ENCODE data around the gene PDRG1.
"Not testable (repeated sequence)": the region's sequence is repeated elsewhere in the genome, so short reads cannot be mapped to it uniquely, and the experiment has no call there.

Gene PDRG1

GRCh38 chr20:31925631-31926030, 26.2 kb downstream of the PDRG1 start:
- no peak for DNase-seq

DNA sequence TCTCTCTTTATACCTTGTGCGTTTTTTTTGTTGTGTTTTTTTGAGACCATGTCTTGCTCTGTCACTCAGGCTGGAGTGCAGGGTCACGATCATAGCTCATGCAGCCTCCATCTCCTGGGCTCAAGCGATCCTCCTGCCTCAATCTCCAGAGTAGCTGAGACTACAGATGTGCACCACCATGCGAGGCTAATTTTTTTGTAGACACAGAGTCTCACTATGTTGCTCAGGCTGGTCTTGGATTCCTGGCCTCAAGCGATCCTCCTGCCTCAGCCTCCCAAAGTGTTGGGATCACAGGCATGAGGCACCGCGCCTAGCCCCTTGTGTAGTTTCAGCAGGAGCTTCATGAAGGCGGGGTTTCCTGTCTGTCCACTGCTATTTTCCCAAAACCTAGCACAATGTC, 27.3 kb downstream of the PDRG1 start:
- DNase-seq: no peak

GRCh38 chr20:31923388-31924331, 28.2 kb downstream of the PDRG1 start:
- no peak for DNase-seq

GRCh38 chr20:31922588-31922987, 29.3 kb downstream of the PDRG1 start:
- DNase-seq: no peak

DNA sequence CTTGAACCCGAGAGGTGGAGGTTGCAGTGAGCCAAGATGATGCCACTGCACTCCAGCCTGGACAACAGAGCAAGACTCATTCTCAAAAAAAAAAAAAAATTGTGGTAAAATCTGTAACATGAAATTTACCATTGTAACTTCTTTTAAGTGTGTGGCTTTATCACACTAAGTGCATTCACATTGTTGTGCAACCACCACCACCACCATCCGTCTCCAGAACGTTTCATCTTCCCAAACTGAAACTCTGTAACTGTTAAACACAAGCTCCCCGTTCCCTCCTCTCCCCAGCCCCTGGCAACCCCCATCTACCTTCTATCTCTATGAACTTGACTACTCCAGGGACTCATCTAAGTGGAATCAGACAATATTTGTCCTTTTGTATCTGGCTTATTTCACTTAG, 29.7 kb downstream of the PDRG1 start:
- DNase-seq: no peak

GRCh38 chr20:31921480-31921879, 30.4 kb downstream of the PDRG1 start:
- DNase-seq: not testable (repeated sequence)

DNA sequence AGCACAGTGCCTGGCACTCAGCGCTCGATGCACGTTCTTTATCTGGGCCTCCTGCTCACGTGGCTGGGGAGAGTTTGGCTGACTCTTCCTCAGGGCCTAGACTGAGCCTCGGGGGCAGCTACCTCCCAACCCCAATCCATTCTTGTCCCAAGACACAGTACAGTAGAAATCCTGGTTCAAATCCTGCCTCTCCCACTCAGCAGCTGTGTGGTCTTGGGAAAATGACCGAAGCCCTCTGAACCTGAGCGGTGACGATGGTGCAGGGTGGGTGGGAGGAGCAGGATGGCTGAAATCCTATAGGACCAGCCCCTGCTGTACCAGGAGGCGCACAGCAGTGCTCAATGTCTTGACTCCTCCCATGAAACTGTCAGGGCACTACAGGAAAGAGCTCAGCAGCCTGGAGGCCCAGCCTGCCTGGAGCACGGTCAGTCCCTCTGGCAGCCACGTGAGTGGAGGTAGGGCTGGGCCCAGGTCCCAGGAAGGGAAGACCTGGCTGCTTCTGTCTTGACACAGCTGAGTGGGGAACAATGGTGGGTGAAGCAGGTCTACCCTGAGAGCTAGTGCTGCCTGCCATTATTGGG, 31.5 kb downstream of the PDRG1 start:
- no peak for DNase-seq

DNA sequence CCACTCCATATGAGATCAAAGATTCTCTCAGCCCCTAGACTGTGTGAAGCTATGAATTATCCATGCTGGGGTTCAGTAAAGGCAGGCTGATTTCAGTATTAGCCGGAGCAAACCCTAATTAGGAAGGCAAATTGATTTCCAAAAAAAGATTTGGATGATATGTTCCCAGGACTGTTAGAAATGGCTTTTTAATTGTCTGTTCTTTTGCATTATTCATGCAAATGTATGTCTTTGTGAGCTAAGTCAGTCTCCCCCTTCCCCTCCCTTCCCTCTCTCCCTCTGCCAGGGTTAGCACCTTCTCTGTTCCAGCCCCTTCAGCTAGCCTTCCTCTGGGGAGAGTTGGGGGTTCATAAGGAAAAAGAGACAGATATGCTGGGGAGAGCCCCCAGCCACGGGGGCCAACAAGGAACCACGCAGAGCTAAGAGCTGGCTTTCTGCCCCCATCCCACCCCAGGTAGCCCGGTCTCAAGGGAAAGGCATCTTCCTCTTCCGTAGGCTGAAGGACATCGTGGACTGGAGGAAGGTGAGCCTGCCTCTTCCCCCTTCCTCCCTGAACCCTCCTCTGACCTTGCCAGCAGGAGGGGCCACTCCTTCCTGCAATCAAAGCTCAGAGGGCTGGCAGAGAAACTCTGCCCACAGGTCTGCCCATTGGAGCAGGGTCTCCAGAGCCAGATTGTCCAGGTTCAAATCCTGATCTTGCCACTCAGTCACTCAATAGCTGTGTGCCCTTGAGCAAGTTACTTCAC, 32.3 kb downstream of the PDRG1 start:
- DNase-seq: no peak

DNA sequence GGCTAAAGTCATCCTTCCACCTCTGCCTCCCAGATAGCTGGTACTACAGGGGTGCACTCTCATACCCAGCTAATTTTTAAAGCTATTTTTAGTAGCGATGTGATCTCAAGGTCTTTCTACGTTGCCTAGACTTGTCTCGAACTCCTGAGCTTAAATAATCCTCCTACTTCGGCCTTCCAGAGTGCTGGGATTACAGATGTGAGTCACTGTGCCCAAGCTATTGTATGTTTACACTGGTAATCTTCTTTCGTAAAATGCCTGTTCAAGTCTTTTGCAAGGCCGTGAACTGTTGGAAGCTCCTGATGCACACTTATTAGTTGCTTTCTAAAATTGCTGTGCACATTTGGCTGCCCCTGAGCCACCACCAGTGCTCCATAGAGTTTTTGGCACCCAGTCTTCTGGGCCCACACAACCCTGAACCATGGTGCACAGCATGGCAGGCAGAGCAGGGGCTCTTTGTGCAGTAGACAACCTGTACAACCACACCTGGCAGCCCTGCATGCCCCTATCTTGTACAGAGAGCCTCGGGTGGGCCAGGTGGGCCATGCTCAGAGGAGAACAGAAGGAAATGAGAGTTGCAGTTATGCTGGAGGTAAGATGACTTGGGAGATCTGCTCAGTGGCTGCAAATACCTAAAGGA, 33.3 kb downstream of the PDRG1 start:
- DNase-seq: no peak

DNA sequence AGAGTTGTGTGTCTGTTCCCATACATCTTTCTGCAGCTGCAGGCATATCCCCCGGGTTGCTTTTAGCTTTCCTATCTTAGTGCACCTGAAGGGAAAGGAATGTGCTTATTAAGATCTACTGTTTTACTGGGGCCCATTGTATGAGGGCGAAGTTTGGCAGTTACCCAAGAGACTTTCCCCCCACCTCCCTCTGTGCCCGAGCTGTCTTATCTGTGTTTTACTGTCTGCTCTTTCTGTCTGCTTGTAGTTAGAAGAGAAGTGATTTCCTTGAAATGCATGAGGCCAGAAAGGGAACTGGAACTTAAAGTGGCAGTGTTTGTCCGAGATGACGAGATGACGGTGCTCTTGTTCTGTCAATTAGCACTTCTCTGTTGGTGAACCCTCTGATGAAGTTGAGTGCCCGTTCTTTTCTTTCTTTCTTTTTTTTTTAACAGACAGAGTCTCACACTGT, 33.9 kb downstream of the PDRG1 start:
- not testable (repeated sequence) for DNase-seq

DNA sequence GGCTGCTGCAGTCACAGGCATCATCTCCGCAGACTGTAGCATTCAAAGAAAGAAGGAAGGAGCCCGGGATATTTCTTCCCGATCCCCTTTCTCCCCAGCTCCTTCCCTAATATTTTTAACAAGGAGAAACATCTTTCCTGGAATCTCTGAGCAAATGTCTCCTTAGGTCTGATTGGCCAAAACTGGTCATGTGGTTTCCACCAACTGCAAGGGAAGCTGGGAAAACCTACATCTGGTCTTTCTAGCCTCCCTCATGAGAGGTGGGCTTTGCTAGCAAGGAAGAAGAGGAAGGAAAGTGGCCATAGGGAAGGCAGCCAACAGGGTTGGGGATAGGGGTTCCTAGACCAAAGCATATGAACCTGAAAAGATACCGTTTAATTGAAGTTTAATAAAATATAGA, 35.1 kb downstream of the PDRG1 start:
- DNase-seq: no peak

- DNase-seq: no peak
Measured at GRCh38 chr20:31915491-31916280, 36.2 kb downstream of the PDRG1 start.

DNA sequence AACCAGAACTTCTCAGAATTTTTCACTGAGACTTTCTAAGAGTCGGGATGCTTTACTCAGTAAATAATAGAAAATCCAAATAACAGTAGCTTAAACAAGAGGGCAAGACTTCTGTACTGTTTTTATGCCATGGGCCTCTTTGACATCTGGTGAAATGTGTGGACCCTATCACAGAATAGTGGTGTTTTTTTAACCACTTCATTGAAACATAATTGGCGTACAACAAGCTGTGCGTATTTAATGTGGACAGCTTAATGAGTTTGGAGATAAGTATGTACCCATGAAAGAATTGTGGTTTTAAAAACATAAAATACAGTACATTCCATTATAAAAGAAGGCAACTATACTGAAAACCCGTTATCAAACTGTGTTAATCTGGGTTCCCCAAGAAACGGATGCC, 37.7 kb downstream of the PDRG1 start:
- no peak for DNase-seq

- no peak for DNase-seq
Measured at GRCh38 chr20:31913431-31914157, 38.3 kb downstream of the PDRG1 start.

DNA sequence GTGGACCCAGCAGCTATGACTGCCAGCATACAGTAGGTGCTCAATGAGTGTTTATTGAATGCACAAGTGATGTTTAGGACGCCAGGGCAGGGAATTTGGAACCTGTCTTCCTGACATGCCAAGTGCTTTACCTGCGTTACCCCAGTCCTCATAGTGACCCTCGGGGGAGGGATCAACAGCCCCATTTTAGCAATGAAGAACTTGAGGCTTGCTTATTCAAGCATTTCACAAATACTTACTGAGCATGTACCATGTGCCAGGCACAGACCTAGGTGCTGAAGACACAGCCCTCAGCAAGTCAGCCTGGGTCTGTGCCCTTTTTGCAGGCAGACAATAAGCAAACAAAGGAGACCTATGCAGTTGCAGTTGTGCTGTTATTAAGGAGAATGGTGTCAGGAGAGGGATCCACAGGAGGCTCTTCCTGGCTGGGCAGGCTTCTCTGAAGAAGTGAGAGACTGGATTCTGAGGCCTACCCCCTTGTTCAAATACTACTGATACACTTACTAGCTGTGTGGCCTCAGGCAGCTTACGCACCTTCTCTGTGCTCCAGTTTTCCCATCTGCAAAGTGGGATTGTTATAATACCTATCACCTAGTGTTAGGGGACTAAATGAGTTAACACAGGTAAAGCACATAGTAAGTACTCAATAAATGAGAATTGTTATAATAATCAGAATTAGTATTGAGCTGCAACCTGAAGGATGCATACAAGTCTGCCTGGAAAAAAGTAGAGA, 41.6 kb downstream of the PDRG1 start:
- DNase-seq: no peak

GRCh38 chr20:31909253-31910070, 42.4 kb downstream of the PDRG1 start:
- no peak for DNase-seq

DNA sequence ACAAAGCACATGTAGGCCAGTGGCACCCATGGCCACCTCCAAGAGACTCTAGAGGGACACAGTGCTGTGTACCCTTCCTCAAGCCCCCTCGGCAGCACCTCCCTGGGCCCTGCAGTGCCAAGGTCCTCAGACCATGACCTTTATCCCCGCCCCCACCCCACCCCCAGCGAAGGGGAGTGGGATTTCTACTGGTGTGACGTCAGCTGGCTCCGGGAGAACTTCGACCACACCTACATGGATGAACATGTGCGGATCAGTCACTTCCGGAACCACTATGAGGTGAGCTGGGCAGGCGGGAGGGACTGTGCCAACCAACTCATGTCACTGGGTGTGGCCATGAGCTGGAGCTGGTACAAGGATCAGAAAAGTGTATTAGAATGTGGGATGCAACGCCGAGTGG, 43.4 kb downstream of the PDRG1 start:
- DNase-seq: no peak

GRCh38 chr20:31908016-31908415, 43.8 kb downstream of the PDRG1 start:
- no peak for DNase-seq

- DNase-seq: no peak
Measured at GRCh38 chr20:31907046-31907445, 44.8 kb downstream of the PDRG1 start.

GRCh38 chr20:31906001-31906400, 45.8 kb downstream of the PDRG1 start:
- no peak for DNase-seq
